ENCODE measurements around the gene WWOX. TPM values are rescaled to one million over a fixed set of nuclear protein-coding genes. Genes with fewer than 3 reads are reported as not detected.

Gene WWOX
- total and polyA plus RNA-seq, 2 of the 13 experiments (the other 11 are each of a cell fraction or from before 2014, with no cell fraction given), result 9.1 to 37.4 TPM

DNA sequence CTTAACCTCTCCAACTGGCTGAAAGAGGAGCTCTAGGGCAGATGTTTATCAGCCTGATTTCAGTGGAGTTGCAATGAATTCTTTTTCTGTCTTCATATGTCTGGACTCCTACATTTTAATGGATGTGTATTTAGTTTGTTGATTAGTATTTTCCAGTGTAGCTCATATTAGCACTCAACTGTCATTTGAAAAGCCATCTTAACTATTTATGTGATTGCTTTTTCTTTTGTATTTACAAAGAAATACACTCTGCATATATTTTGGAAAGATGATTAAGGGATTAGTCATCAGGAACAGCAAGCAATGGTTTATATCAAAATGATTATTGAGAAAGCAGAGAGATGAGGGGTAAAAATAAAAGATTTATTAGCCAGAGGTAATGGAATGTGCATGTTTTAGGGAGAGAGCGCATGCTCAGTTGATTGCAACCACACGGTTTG is 71.1 kb downstream of the WWOX start:
- Histone ChIP-seq H3K4me3 (replicated peaks in 1 of 3; ENCODE audit: insufficient read depth in 1 of 3, low read depth in 2 of 3, low read length in 3 of 3) (no peak overlapping the region), H4K20me1 (ENCODE audit: insufficient read depth, low read length) (no peaks in the 10 kb centered on the region), H3K4me2 (ENCODE audit: low read depth, low read length) (no peak overlapping the region), H2AFZ (ENCODE audit: low read length) (no peak overlapping the region), H3K36me3 (replicated peaks in 1 of 2; ENCODE audit: control insufficient read depth in 1 of 2, insufficient read depth in 2 of 2, low read length in 2 of 2) (no peaks in the 10 kb centered on the region), H3K27me3 (ENCODE audit: control insufficient read depth in 1 of 2, insufficient read depth in 2 of 2, low read length in 2 of 2) (no peaks in the 10 kb centered on the region), H3K79me2 (ENCODE audit: insufficient read depth, low read length) (no peaks in the 10 kb centered on the region), H3K9me3 (ENCODE audit: low read length) (no peaks in the 10 kb centered on the region), H3K27ac (ENCODE audit: extremely low read length, insufficient read depth, low read length) (no peak overlapping the region), H3K9ac (ENCODE audit: insufficient read depth, low read depth, low read length) (no peak overlapping the region), H3K4me1 (ENCODE audit: insufficient read depth, low read length) (no peaks in the 10 kb centered on the region)
- ATAC-seq (no peak), DNase-seq (ENCODE audit: low spot score) (no peak), FAIRE-seq (no peak)
- CTCF ChIA-PET (ENCODE audit: low intra/inter-chr PET ratio, low total read pairs), result no interaction called here
- in situ Hi-C loops (cut with HindIII; ENCODE audit: extremely low pct_ligation_motif_present, low pct_unique_long_range_greater_than_20kb) (no loop called here), intact Hi-C loops (cut with micrococcal nuclease; ENCODE audit: unreplicated experiment) (no loop called here)
- 87% methylated on average over 2 of the region's 2 CpGs for WGBS (ENCODE audit: low lambda C conversion rate)
- POLR2A ChIA-PET, result no interaction called here
- TF ChIP-seq TCF7L2 (IDR thresholded peaks at IDR 0.05; ENCODE audit: low read depth, low read length) (no peak), EZH2 (conservative IDR thresholded peaks at IDR 0.05; ENCODE audit: low read depth, low read length) (no peak)
- TF ChIP-seq, protein P1, sequence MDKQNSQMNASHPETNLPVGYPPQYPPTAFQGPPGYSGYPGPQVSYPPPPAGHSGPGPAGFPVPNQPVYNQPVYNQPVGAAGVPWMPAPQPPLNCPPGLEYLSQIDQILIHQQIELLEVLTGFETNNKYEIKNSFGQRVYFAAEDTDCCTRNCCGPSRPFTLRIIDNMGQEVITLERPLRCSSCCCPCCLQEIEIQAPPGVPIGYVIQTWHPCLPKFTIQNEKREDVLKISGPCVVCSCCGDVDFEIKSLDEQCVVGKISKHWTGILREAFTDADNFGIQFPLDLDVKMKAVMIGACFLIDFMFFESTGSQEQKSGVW (CRISPR knock-in tag; IDR thresholded peaks at IDR 0.05; ENCODE audit: borderline replicate concordance), result no peak
- no TSS peak for BruUV-seq (replicated peaks)

DNA sequence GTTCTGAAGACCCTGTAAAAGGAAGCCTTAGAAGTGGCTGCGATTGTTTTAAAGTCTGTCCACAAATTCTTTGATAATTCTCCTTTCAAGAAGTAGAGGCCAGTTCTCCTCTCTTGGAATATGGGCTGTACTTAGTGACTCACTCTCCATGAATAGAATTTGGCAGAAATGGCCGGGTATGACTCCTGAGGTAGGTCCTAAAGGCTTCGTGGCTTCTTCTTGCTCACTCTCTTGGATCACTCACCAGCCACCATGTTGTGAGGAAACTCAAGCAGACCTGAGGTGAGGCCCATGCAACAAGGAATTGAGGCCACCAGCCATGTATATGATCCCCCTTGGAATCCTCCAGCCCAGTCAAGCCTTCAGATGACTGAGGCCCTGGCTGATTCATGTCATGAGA is 75.8 kb downstream of the WWOX start:
- BruUV-seq (replicated peaks), result no TSS peak
- intact Hi-C loops (cut with micrococcal nuclease; ENCODE audit: unreplicated experiment), result no loop called here
- WGBS (ENCODE audit: low lambda C conversion rate), result 92% methylated on average over 3 of the region's 3 CpGs
- Histone ChIP-seq H3K4me2 (ENCODE audit: low read depth, low read length) (no peak overlapping the region), H3K9ac (ENCODE audit: insufficient read depth, low read depth, low read length) (no peak overlapping the region), H3K36me3 (replicated peaks in 1 of 2; ENCODE audit: control insufficient read depth in 1 of 2, insufficient read depth in 2 of 2, low read length in 2 of 2) (no peaks in the 10 kb centered on the region), H3K9me3 (ENCODE audit: low read length) (no peaks in the 10 kb centered on the region), H3K27me3 (ENCODE audit: control insufficient read depth in 1 of 2, insufficient read depth in 2 of 2, low read length in 2 of 2) (no peaks in the 10 kb centered on the region), H3K27ac (ENCODE audit: extremely low read length, insufficient read depth, low read length) (no peak overlapping the region), H3K79me2 (ENCODE audit: insufficient read depth, low read length) (no peaks in the 10 kb centered on the region), H4K20me1 (ENCODE audit: insufficient read depth, low read length) (no peaks in the 10 kb centered on the region), H3K4me1 (ENCODE audit: insufficient read depth, low read length) (peaks cover 28% of the 10 kb centered on the region), H2AFZ (ENCODE audit: low read length) (no peak overlapping the region), H3K4me3 (replicated peaks in 1 of 3; ENCODE audit: insufficient read depth in 1 of 3, low read depth in 2 of 3, low read length in 3 of 3) (no peak overlapping the region)
- POLR2A ChIA-PET, result no interaction called here
- DNase-seq (ENCODE audit: low spot score), result no peak
- in situ Hi-C loops (cut with HindIII; ENCODE audit: extremely low pct_ligation_motif_present, low pct_unique_long_range_greater_than_20kb), result no loop called here
- ATAC-seq, result no peak
- no peak for FAIRE-seq
- CTCF ChIA-PET (ENCODE audit: low intra/inter-chr PET ratio, low total read pairs), result no interaction called here
- no peak for TF ChIP-seq ZNF333 (CRISPR knock-in tag; IDR thresholded peaks at IDR 0.05; ENCODE audit: borderline replicate concordance)
